Measurements from ENCODE around the gene MISP3. TPM values are rescaled to one million over a fixed set of nuclear protein-coding genes. Genes with fewer than 3 reads are reported as not detected.
"Not testable (repeated sequence)": the region's sequence is repeated elsewhere in the genome, so short reads cannot be mapped to it uniquely, and the experiment has no call there.

The MISP3 gene
- total RNA-seq: 1 to 10 TPM; 1.0 to 1.1 TPM

- peak within 1 kb of the TSS; percentile 88 for H3K4me3 Mint-ChIP-seq
Observed at GRCh38 chr19:14072535-14073260, at the start of gene MISP3. Gene MISP3, plus strand, starts transcription at chr19:14072786. Its CDS starts 524 bp downstream, at chr19:14073310.

GRCh38 chr19:14023404-14024235 is 49.0 kb upstream of the MISP3 start:
- no peaks in the 10 kb centered on the region for H3K9me3 Mint-ChIP-seq (ENCODE audit: insufficient read depth)
- peaks cover 16% of the 10 kb centered on the region for H3K4me1 Mint-ChIP-seq (ENCODE audit: low read depth)
- no peak overlapping the region for H3K4me3 Mint-ChIP-seq
- no peak overlapping the region for H3K27ac Mint-ChIP-seq
- ChIA-PET POLR2A (no interaction called here), CTCF (interaction anchor here (1.0 to 2.1 kb wide), 3 partner anchors 36 to 137 kb away, joined by 3 to 7 read pairs (median 3); no protein-coding TSS in a partner anchor)
- H3K36me3 Mint-ChIP-seq (ENCODE audit: low read depth): no peaks in the 10 kb centered on the region
- DNase-seq (no peak), ATAC-seq (no peak)
- H3K27me3 Mint-ChIP-seq (ENCODE audit: low read depth): peaks cover 3% of the 10 kb centered on the region

More at GRCh38 chr19:14072535-14073260, at the start of gene MISP3:
- ChIA-PET CTCF (interaction anchor here (0.6 to 6.3 kb wide), 29 partner anchors 9 to 204 kb away, joined by 3 to 87 read pairs (median 3); partner anchors contain the start of genes ASF1B and IL27RA), POLR2A (interaction anchor here (0.8 to 1.2 kb wide), 2 partner anchors 13 to 19 kb away, joined by 3 to 5 read pairs; no protein-coding TSS in a partner anchor)
- Mint-ChIP-seq H3K27me3 (ENCODE audit: low read depth) (peaks cover 2% of the 10 kb centered on the region), H3K4me1 (ENCODE audit: low read depth) (peaks cover 30% of the 10 kb centered on the region), H3K27ac (peak within 1 kb of the TSS; percentile 80), H3K36me3 (ENCODE audit: low read depth) (no peaks in the 10 kb centered on the region), H3K9me3 (ENCODE audit: insufficient read depth) (no peaks in the 10 kb centered on the region)
- ATAC-seq (peak; percentile 16), DNase-seq (peak; percentile 51)

- not testable (repeated sequence) for H3K4me3 Mint-ChIP-seq; ATAC-seq; H3K27me3 Mint-ChIP-seq (ENCODE audit: low read depth); DNase-seq; H3K36me3 Mint-ChIP-seq (ENCODE audit: low read depth); H3K9me3 Mint-ChIP-seq (ENCODE audit: insufficient read depth); H3K27ac Mint-ChIP-seq
- ChIA-PET POLR2A (interaction anchor here (0.6 kb wide), 1 partner anchor 73 kb away, joined by 3 read pairs; no protein-coding TSS in a partner anchor), CTCF (interaction anchor here (2.9 kb wide), 1 partner anchor 32 kb away, joined by 9 read pairs; no protein-coding TSS in a partner anchor)
- H3K4me1 Mint-ChIP-seq (ENCODE audit: low read depth): peaks cover 21% of the 10 kb centered on the region
Observed at GRCh38 chr19:14026652-14027192, 45.9 kb upstream of the MISP3 start.

- Mint-ChIP-seq H3K4me1 (ENCODE audit: low read depth) (peaks cover 22% of the 10 kb centered on the region), H3K27ac (no peak within 1 kb of the TSS), H3K4me3 (no peak within 1 kb of the TSS), H3K36me3 (ENCODE audit: low read depth) (peaks cover 6% of the 10 kb centered on the region), H3K9me3 (ENCODE audit: insufficient read depth) (no peaks in the 10 kb centered on the region), H3K27me3 (ENCODE audit: low read depth) (peaks cover 4% of the 10 kb centered on the region)
- DNase-seq (no peak), ATAC-seq (no peak)
- CTCF ChIA-PET: interaction anchor here (0.9 kb wide), 1 partner anchor 31 kb away, joined by 3 read pairs; no protein-coding TSS in a partner anchor
- POLR2A ChIA-PET: interaction anchor here (1.0 to 1.4 kb wide), 2 partner anchors 9 to 40 kb away, joined by 3 to 4 read pairs; no protein-coding TSS in a partner anchor
Observed at GRCh38 chr19:14027856-14028450, 44.6 kb upstream of the MISP3 start, which contains the start of gene RLN3. Gene RLN3, plus strand, starts transcription at chr19:14028148. Its CDS starts 57 bp downstream, at chr19:14028205.

- Mint-ChIP-seq H3K4me1 (ENCODE audit: low read depth) (peaks cover 16% of the 10 kb centered on the region), H3K27ac (no peak overlapping the region), H3K36me3 (ENCODE audit: low read depth) (peaks cover 8% of the 10 kb centered on the region), H3K9me3 (ENCODE audit: insufficient read depth) (no peaks in the 10 kb centered on the region), H3K4me3 (no peak overlapping the region), H3K27me3 (ENCODE audit: low read depth) (peaks cover 4% of the 10 kb centered on the region)
- ChIA-PET POLR2A (interaction anchor here (0.6 to 1.4 kb wide), 2 partner anchors 41 to 136 kb away, joined by 3 to 4 read pairs; no protein-coding TSS in a partner anchor), CTCF (interaction anchor here (0.9 kb wide), 1 partner anchor 30 kb away, joined by 3 read pairs; no protein-coding TSS in a partner anchor)
- ATAC-seq: no peak
- no peak for DNase-seq
Observed at GRCh38 chr19:14028901-14029300, 43.7 kb upstream of the MISP3 start.

GRCh38 chr19:14030997-14031718 is 41.4 kb upstream of the MISP3 start:
- DNase-seq (no peak), ATAC-seq (no peak)
- Mint-ChIP-seq H3K27ac (peak overlapping the region; percentile 96), H3K9me3 (ENCODE audit: insufficient read depth) (no peaks in the 10 kb centered on the region), H3K4me3 (peak overlapping the region; percentile 94), H3K27me3 (ENCODE audit: low read depth) (peaks cover 4% of the 10 kb centered on the region), H3K4me1 (ENCODE audit: low read depth) (peaks cover 18% of the 10 kb centered on the region), H3K36me3 (ENCODE audit: low read depth) (peaks cover 12% of the 10 kb centered on the region)
- CTCF ChIA-PET: interaction anchor here (0.5 to 3.4 kb wide), 29 partner anchors 9 to 169 kb away, joined by 3 to 23 read pairs (median 4); partner anchors contain the start of genes ASF1B, DCAF15, NANOS3 and RFX1
- POLR2A ChIA-PET: interaction anchor here (0.7 to 2.9 kb wide), 23 partner anchors 9 to 874 kb away, joined by 3 to 49 read pairs (median 6); partner anchors contain the start of genes DCAF15, PODNL1 and RFX1

- Mint-ChIP-seq H3K4me3 (peak within 1 kb of the TSS; percentile 94), H3K27ac (peak within 1 kb of the TSS; percentile 96)
Observed at GRCh38 chr19:14031719-14032480, 40.7 kb upstream of the MISP3 start, which contains the start of gene IL27RA. Gene IL27RA, plus strand, starts transcription at chr19:14031762. Its CDS starts 111 bp downstream, at chr19:14031873.

GRCh38 chr19:14033946-14034345 is 38.6 kb upstream of the MISP3 start:
- ChIA-PET CTCF (interaction anchor here (1.1 to 1.4 kb wide), 2 partner anchors 14 to 25 kb away, joined by 3 to 4 read pairs; no protein-coding TSS in a partner anchor), POLR2A (interaction anchor here (0.5 to 1.0 kb wide), 2 partner anchors 50 to 290 kb away, joined by 3 read pairs; no protein-coding TSS in a partner anchor)
- DNase-seq (no peak), ATAC-seq (no peak)
- Mint-ChIP-seq H3K36me3 (ENCODE audit: low read depth) (peaks cover 23% of the 10 kb centered on the region), H3K4me3 (peak overlapping the region; percentile 29), H3K4me1 (ENCODE audit: low read depth) (peaks cover 22% of the 10 kb centered on the region), H3K27ac (peak overlapping the region; percentile 35), H3K9me3 (ENCODE audit: insufficient read depth) (no peaks in the 10 kb centered on the region), H3K27me3 (ENCODE audit: low read depth) (peaks cover 2% of the 10 kb centered on the region)

More at GRCh38 chr19:14031719-14032480, 40.7 kb upstream of the MISP3 start, which contains the start of gene IL27RA:
- POLR2A ChIA-PET: interaction anchor here (0.7 to 2.9 kb wide), 24 partner anchors 10 to 875 kb away, joined by 3 to 49 read pairs (median 6); partner anchors contain the start of genes DCAF15, PODNL1 and RFX1
- CTCF ChIA-PET: interaction anchor here (0.5 to 3.4 kb wide), 29 partner anchors 10 to 170 kb away, joined by 3 to 23 read pairs (median 4); partner anchors contain the start of genes ASF1B, DCAF15, NANOS3 and RFX1
- Mint-ChIP-seq H3K36me3 (ENCODE audit: low read depth) (peaks cover 15% of the 10 kb centered on the region), H3K9me3 (ENCODE audit: insufficient read depth) (no peaks in the 10 kb centered on the region), H3K4me1 (ENCODE audit: low read depth) (peaks cover 20% of the 10 kb centered on the region), H3K27me3 (ENCODE audit: low read depth) (peaks cover 2% of the 10 kb centered on the region)
- DNase-seq (peak; percentile 88), ATAC-seq (peak; percentile 81)

- H3K27me3 Mint-ChIP-seq (ENCODE audit: low read depth); DNase-seq; ATAC-seq; POLR2A ChIA-PET; H3K9me3 Mint-ChIP-seq (ENCODE audit: insufficient read depth); H3K27ac Mint-ChIP-seq; H3K4me3 Mint-ChIP-seq: not testable (repeated sequence)
- CTCF ChIA-PET: interaction anchor here (0.6 to 0.9 kb wide), 2 partner anchors 17 to 159 kb away, joined by 3 read pairs; no protein-coding TSS in a partner anchor
- Mint-ChIP-seq H3K4me1 (ENCODE audit: low read depth) (peaks cover 22% of the 10 kb centered on the region), H3K36me3 (ENCODE audit: low read depth) (peaks cover 31% of the 10 kb centered on the region)
Observed at GRCh38 chr19:14035159-14035558, 37.4 kb upstream of the MISP3 start.
